Right forelimb (tissue), 1 donor: ENCODE measurements around the gene WDR6.
"Not testable (repeated sequence)": the region's sequence is repeated elsewhere in the genome, so short reads cannot be mapped to it uniquely, and the experiment has no call there.

Experiments
- DNase-seq: peaks from one replicate; pipeline ENCODE4 v3.0.0-alpha.2; 2018

Gene WDR6

GRCh38 chr3:48993834-48994233 is 13.4 kb upstream of the WDR6 start:
- no peak for DNase-seq

DNA sequence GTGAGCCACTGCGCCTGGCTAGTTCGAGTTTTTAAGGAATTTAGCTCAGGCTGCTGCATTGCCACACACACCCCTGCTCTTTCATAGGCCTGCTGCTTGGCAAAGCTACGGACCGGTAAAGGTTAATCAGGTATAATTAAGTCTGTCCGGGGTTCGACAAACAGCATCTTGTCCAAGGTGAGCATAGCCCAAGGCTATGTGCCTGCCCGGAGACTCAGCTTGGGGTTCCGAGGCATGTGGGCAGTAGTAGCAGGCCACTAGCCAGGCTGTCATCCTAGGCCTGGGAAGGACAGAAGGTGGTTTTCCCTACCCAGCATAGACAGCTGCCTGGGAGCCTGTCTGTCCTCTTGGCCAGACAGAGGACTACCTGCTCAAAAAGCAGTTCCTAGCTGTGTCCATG is 10.6 kb upstream of the WDR6 start:
- DNase-seq, result no peak

- no peak for DNase-seq
Observed at GRCh38 chr3:48997102-48997635, 10.0 kb upstream of the WDR6 start.

DNA sequence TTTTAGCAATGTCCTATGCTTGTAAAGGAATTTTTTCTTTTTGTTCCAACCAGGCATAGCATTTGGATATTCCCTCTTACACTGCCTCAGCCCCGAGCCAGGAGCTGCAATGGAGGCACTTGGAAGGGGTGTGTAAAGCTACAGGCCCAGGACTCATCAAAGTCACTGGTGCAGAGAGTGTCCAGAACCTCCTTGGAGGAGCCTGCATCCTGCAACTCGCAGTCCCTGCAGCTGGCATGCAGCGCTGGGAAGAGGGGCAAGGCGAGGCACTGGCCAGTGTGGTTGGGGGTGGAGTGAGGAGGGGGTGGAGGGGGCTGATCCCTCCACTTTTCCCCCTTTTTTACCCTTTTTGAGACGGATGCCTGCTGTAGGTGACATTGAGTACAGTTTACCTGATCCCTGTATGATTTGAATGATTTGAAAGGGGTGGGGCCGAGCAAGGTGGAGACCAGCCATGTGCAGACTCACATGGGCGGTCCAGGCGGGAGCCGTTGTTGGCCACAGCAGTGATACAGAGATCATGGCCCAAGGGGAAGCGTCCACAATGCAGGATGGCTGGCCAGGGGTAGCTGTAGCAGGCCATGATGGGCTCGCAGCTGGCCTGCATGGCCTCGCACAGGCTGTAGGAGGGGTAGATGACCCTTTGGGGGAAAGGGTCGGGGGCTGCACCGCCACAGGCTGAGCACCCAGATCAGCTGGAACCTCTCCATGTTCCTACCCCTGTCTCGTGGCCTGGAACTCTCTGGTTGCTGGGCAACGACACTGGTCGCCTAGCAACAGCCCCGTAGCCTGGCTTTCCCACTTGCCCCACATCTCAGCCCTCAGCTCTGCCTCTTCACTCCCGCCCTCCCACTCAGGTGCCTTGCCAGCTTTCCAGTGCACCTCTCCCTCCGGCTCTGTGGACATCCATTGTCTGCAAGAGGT is 9.2 kb upstream of the WDR6 start:
- DNase-seq, result no peak

- no peak for DNase-seq
Observed at GRCh38 chr3:48999085-48999858, 7.9 kb upstream of the WDR6 start.

- DNase-seq, result no peak
Observed at GRCh38 chr3:49001155-49001554, 6.0 kb upstream of the WDR6 start.

GRCh38 chr3:49004352-49005302 is 2.6 kb upstream of the WDR6 start:
- DNase-seq, result no peak

GRCh38 chr3:49005303-49005680 is 1.9 kb upstream of the WDR6 start:
- no peak for DNase-seq

- DNase-seq, result no peak
Observed at GRCh38 chr3:49005998-49006397, 1.2 kb upstream of the WDR6 start.

DNA sequence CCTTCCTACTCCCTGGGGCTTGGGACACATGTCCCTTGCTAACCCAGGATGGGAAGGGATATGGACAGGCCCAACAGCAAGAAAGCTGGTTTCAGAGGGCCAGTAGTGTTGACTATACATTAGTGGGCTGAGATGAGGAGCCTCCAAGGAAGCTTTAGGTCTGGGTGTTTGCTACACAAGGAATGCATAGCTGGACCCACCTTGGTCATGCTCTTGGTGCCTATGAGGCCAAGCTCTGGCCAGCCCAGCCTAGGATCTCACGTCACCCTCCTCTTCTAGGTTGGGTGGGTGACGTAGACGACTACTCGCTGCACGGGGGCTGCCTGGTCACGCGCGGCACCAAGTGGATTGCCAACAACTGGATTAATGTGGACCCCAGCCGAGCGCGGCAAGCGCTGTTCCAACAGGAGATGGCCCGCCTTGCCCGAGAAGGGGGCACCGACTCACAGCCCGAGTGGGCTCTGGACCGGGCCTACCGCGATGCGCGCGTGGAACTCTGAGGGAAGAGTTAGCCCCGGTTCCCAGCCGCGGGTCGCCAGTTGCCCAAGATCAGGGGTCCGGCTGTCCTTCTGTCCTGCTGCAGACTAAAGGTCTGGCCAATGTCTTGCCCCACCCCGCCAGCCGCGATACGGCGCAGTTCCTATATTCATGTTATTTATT is 653 bp upstream of the WDR6 start:
- DNase-seq, result peak; percentile 61

DNA sequence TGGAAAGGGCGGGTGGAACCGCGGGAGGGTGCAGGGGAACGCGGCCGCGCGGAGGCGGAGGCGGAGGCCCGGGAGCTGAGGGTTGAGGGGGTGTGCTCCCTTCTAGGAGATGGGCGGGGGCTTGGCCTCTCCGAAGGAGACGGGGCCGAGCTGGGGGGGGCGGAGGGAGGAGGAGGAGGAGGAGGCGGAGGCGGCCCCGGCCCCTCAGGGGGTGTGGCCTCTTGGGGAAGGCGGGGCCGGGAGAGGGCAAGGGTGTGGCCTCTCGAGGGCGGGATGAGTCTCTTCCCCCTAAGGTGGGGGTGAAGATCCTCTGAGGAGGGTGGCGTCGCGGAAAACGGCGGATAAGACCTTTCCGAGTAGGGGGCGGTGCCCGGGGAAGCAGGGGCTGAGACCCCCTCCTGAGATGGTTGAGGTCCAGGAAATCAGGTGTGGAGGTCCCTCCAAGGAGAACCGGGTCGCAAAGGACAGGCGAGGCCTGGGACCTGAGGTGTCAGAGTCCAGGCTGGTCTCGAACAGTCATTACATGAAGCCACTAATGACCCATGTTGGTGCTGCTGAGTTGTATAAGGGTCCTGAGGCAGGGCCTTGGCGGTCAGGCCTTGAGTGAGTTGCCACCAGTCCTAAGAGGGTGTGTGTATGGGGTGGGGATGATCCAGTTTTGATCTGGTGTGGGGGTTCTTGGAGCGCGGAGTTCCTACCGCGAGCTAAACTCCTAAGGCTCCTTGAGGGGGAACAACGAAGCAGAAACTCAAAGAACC is 759 bp downstream of the WDR6 start:
- peak; percentile 92 for DNase-seq

DNA sequence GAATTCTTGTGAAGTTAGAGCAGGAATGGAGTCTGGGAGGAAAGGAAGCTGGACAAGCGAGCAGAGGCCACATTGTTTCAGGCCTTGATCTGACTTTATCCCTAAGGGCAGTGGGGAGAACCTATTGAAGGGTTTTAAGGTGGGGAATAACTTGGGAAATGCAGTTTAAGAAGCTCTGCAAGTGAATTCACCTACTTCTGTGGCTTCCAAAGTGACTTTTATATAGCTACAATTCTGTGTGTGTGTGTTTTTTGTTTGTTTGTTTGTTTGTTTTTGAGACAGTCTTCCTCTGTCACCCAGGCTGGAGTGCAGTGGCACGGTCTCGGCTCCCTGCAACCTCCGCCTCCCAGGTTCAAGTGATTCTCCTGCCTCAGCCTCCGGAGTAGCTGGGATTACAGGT is 1.4 kb downstream of the WDR6 start:
- not testable (repeated sequence) for DNase-seq

GRCh38 chr3:49009396-49009795 is 2.2 kb downstream of the WDR6 start:
- no peak for DNase-seq

- DNase-seq, result no peak
Observed at GRCh38 chr3:49012441-49013017, 5.3 kb downstream of the WDR6 start.

DNA sequence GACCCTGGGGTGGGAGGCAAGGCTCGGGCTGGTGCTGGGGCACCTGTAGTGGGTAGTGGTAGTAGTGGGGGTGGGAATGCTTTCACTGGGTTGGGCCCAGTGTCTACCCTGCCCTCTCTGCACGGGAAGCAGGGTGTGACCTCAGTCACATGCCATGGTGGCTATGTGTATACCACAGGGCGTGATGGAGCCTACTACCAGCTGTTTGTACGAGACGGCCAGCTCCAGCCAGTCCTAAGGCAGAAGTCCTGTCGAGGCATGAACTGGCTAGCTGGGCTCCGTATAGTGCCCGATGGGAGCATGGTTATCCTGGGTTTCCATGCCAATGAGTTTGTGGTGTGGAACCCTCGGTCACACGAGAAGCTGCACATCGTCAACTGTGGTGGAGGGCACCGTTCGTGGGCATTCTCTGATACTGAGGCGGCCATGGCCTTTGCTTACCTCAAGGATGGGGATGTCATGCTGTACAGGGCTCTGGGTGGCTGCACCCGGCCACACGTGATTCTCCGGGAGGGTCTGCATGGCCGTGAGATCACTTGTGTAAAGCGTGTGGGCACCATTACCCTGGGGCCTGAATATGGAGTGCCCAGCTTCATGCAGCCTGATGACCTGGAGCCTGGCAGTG is 6.0 kb downstream of the WDR6 start:
- DNase-seq, result no peak

DNA sequence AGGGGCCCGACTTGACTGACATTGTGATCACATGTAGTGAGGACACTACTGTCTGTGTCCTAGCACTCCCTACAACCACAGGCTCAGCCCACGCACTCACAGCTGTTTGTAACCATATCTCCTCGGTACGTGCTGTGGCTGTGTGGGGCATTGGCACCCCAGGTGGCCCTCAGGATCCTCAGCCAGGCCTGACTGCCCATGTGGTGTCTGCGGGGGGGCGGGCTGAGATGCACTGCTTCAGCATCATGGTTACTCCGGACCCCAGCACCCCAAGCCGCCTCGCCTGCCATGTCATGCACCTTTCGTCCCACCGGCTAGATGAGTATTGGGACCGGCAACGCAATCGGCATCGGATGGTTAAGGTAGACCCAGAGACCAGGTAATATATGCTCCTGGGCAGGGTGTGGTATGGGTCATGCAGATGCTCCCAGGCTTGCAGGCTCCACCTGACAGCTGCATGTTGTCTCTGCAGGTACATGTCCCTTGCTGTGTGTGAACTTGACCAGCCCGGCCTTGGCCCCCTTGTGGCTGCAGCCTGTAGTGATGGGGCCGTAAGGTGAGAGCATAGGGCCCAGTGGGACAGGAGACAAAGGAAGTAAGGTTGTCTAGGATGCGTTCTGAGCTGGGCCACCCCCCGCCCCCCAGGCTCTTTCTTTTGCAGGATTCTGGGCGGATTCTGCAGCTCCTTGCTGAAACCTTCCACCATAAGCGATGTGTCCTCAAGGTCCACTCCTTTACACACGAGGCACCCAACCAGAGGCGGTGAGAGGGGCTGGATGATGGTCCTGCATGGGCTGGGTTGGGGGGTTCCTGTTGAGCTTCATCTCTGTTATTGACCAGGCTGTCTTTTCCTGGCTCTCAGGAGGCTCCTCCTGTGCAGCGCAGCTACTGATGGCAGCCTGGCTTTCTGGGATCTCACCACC is 6.8 kb downstream of the WDR6 start:
- no peak for DNase-seq

DNA sequence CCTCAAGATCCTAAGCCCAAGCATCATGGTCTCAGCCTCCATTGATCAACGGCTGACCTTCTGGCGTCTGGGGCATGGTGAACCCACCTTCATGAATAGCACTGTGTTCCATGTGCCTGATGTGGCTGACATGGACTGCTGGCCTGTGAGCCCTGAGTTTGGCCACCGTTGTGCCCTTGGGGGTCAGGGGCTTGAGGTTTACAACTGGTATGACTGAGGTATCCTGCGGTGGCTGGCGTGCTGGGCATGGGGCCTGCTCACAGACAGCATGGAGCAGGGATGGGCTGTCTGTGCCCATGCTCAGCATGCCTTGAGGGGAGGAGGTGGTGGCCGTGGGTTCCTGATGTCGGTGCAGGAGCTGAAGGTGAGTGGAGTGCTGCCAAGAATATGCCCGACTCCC is 7.9 kb downstream of the WDR6 start:
- no peak for DNase-seq

DNA sequence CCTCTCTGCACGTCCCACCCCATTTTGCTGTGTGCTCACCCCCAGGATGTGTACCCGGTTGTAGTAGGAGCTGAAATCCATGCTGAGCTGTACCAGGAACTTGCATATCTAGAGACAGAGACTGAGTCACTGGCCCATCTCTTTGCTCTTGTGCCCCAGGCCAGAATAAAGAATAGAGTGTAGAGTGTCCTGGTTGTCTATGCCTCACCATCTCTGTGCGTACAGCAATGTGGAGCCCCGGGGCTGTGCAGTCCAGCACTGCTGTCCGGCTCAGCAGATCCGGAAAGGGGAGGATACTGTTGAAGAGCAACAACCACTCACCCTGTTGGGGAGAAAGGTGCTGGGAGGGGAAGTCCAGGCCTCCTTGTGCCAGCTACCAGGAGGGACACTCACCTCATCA is 8.6 kb downstream of the WDR6 start:
- no peak for DNase-seq
